Upper lobe of left lung (tissue), 4 donors: Measurements from ENCODE around the gene WBP2.

ENCODE experiments used
- EP300 ChIP-seq, 4 donors: sonication (generic); formaldehyde crosslinking; IDR thresholded peaks; one replicate each; pipeline ENCODE4 v1.5.1; 2017; ENCODE audit warnings: antibody characterized with exemption in 4 of 4, control low read depth in 2 of 4
- POLR2A ChIP-seq, 4 donors: fragments of 450-650 bp; IDR thresholded peaks; one replicate each; pipeline ENCODE4 v1.5.1; 2016 to 2017; ENCODE audit warnings: antibody characterized with exemption in 4 of 4, mild to moderate bottlenecking in 2 of 4

GRCh38 chr17:75824050-75824552 lies 31.0 kb downstream of the WBP2 start:
- TF ChIP-seq EP300 (IDR thresholded peaks at IDR 0.05): no peak
- TF ChIP-seq POLR2A (IDR thresholded peaks at IDR 0.05): no peak
